ENCODE measurements around the gene PADI6. TPM values are rescaled to one million over a fixed set of nuclear protein-coding genes. Genes with fewer than 3 reads are reported as not detected.

Gene PADI6
- total RNA-seq, 1 donor from 2014 or later, result not detected

DNA sequence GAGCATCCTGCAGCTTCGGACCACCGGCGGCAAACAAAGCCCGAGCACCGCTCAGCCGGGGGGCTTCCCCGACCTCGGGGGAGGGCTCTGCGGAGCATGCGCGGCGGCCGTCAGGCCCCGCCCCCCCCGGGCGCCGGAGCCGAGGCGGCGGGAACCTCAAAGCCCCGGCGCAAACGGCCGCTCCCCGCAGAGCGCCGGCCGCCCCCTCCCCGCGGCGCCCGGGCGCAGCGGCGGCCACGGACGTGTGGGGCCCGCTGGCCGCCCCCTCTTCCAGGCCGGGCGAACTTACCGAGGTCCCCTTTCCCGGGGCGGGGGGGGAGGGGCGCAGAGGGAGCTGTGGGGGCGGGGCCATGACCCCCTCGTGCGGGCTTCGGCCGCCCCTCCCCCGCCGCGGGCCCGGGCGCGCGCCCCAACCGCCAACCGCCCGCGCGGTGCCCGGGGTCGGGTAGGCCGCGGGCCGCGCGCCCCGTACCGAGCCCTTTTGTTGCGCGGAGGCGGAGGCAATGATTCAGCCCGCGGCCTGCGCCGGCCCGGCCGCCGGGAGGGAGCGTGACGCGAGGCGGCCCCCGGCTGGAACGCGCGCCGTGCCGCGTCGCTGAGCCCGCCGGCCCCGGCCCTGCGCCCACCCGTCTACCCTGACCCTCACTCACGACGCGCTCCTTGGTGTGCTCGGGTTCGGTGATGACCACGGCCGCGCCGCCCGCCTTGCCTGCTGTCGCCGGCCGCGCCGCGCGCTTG lies 65.8 kb downstream of the PADI6 start:
- Mint-ChIP-seq H3K27ac (peak overlapping the region; percentile 75), H3K27me3 (peaks cover 20% of the 10 kb centered on the region), H3K9me3 (no peaks in the 10 kb centered on the region), H3K36me3 (peaks cover 18% of the 10 kb centered on the region), H3K4me3 (peak overlapping the region; percentile 83), H3K4me1 (ENCODE audit: unreplicated experiment) (peaks cover 38% of the 10 kb centered on the region)
- no peak for DNase-seq (ENCODE audit: extremely low spot score, unreplicated experiment)
- TF ChIP-seq, protein P1, sequence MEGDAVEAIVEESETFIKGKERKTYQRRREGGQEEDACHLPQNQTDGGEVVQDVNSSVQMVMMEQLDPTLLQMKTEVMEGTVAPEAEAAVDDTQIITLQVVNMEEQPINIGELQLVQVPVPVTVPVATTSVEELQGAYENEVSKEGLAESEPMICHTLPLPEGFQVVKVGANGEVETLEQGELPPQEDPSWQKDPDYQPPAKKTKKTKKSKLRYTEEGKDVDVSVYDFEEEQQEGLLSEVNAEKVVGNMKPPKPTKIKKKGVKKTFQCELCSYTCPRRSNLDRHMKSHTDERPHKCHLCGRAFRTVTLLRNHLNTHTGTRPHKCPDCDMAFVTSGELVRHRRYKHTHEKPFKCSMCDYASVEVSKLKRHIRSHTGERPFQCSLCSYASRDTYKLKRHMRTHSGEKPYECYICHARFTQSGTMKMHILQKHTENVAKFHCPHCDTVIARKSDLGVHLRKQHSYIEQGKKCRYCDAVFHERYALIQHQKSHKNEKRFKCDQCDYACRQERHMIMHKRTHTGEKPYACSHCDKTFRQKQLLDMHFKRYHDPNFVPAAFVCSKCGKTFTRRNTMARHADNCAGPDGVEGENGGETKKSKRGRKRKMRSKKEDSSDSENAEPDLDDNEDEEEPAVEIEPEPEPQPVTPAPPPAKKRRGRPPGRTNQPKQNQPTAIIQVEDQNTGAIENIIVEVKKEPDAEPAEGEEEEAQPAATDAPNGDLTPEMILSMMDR (conservative IDR thresholded peaks at IDR 0.05), result no peak

DNA sequence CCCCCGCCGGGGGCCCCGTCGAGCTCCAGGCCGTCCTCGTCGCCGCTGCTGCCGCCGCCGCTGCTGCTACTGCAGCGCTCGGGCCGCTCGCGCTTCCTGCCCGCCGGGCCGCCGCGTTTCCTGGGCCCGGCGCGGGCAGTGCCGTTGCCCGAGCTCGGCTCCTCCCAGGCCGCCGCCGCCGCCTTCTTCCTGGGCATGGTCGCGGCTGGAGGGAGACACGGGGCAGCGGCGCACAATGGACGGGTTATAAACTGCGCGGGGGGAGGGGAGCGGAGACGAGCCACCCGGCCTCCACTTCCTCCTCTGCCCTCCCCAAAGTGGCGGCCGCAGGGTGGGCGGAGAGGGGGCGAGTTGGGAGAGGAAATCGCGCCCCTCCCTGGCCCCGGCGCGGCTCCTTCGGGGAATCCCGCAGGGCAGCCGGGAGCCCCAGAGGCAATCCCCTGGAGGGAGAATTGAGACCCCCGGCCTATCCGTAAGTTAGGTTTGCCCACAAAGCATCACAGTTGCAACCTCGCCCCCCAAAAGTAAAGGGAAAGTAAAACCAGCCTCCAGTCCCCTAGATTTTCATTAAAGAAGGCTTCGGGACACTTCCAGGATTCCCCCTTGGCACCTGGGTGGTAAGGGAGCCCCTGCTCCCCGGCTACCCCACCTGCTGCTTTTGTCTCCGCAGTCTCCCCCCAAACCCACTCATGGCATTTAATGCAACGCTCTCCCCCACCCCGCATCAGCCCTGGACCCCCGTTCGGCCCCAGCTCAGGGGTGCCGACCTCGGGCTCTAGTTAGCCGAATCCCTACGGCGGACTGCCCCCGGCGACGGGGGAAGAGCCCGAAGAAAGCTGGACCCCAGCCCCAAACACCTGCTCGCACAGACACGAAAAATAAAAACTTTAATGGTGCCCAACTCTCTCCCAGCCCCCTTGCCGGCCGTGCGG lies 66.6 kb downstream of the PADI6 start:
- Mint-ChIP-seq H3K27me3 (peaks cover 20% of the 10 kb centered on the region), H3K4me3 (peak overlapping the region; percentile 88), H3K36me3 (peaks cover 15% of the 10 kb centered on the region), H3K27ac (peak overlapping the region; percentile 95), H3K4me1 (ENCODE audit: unreplicated experiment) (peaks cover 44% of the 10 kb centered on the region), H3K9me3 (no peaks in the 10 kb centered on the region)
- TF ChIP-seq, protein P1 (conservative IDR thresholded peaks at IDR 0.05), result no peak
- DNase-seq (ENCODE audit: extremely low spot score, unreplicated experiment), result peak; percentile 78

DNA sequence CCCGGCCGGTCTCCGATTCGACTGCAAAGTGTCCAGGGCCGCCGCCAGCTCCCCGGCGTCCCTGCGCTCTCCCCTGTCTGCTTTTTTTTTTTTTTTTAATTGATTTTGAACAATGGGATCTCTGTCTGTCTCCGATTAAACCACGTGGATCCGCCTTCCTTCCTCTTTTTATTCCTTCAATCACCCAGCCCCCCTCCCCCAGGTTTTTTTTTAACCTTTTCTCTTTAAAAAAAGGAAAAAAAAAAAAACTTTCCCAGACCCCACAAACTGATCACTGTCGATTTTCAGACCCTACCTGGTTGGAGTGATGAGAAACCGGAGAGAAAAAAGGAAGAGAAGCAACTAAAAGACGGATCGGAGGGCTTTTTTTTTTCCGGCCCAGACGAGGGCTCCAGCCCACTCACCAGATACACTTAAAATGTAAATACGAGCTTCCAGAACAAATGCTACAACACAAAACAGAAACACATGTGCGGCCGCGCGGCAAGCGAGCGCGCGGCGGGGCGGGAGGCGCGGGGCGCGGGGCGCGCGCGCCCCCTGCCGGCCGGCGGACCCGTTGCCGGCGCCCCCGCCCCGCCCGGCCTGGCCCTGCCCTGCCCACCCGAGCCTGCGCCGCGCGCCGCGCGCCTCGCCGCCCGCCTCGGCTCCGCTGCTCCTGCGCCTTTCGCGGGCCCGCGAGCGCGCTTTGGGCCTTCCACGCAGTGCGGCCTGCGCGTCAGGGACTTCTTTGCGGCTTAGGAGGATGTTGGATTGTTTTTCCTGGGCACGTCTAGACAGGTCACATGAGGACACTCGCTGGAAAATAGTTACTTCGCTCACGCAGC lies 67.5 kb downstream of the PADI6 start, which contains the start of gene RCC2:
RCC2 (minus strand) TSS at position 428 of the 824 bp plus-strand sequence. CDS start 1,163 bp downstream, outside the sequence.
- TF ChIP-seq, protein P1 (conservative IDR thresholded peaks at IDR 0.05), result peak; percentile 47
- Mint-ChIP-seq H3K27ac (peak within 1 kb of the TSS; percentile 95), H3K36me3 (peaks cover 8% of the 10 kb centered on the region), H3K27me3 (peaks cover 20% of the 10 kb centered on the region), H3K4me1 (ENCODE audit: unreplicated experiment) (peaks cover 44% of the 10 kb centered on the region), H3K4me3 (peak within 1 kb of the TSS; percentile 88), H3K9me3 (no peaks in the 10 kb centered on the region)
- peak; percentile 81 for DNase-seq (ENCODE audit: extremely low spot score, unreplicated experiment)

DNA sequence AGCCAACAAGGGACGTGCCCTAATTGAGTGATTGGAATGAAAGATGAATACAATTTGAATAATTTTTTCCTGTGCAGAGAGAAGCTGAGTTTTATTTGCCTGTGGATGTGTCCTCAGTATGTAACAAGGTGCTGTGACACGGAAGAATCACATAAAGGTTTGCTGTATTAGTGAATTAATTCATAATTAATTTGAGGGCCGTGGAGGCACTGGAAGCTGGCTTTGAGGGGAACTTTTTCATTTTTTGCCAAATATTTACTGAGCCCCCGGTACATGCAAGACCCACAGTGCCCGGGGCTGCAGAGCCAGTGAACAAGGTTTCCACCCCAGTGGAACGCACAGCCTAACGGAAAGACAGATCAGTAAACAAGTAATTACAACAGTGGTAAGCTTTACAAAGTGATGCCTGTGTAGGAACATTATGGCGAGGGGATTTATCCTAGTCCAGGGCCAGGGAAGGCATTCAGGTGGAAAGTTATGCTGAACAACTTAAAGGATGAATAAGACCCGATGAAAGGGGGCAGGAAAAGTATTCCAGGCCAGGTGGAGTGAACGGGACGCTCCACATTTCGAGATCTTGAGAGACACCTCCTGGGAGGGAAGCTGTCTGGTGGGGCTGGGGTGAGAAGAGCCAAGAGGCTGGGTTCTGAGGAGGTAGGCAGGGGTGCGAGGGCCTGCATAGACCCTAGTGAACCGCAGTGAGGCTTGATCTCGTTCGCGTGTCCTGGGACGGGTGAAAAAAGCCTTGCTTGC lies 68.3 kb downstream of the PADI6 start:
- H3K36me3 Mint-ChIP-seq, result peaks cover under 1% of the 10 kb centered on the region

More for the DNA sequence above, 68.3 kb downstream of the PADI6 start:
- peak overlapping the region; percentile 95 for H3K27ac Mint-ChIP-seq
- DNase-seq (ENCODE audit: extremely low spot score, unreplicated experiment), result no peak
- peaks cover 39% of the 10 kb centered on the region for H3K4me1 Mint-ChIP-seq (ENCODE audit: unreplicated experiment)
- H3K9me3 Mint-ChIP-seq, result no peaks in the 10 kb centered on the region
- H3K27me3 Mint-ChIP-seq, result peaks cover 20% of the 10 kb centered on the region
- H3K4me3 Mint-ChIP-seq, result peak overlapping the region; percentile 88
- TF ChIP-seq, protein P1 (conservative IDR thresholded peaks at IDR 0.05), result no peak
